BE2C (cell line): ENCODE results near the gene ZNF28.
A peak's percentile ranks its signal among the peaks of the same experiment; 100 is the strongest.
"Not testable (repeated sequence)": the region's sequence is repeated elsewhere in the genome, so short reads cannot be mapped to it uniquely, and the experiment has no call there.

Source experiments
- DNase-seq: peaks from one replicate; pipeline ENCODE4 v3.0.0-alpha.2; 2020
- H3K27me3 ChIP-seq: fragments of 250-450 bp; sonication (Bioruptor Pico); 2 replicates; pipeline ENCODE4 v1.5.1; 2020; ENCODE audit warnings: mild to moderate bottlenecking
- H3K36me3 ChIP-seq: fragments of 250-450 bp; sonication (Bioruptor Pico); 2 replicates; pipeline ENCODE4 v1.5.1; 2020; ENCODE audit warnings: mild to moderate bottlenecking
- H3K4me1 ChIP-seq: fragments of 250-450 bp; sonication (Bioruptor Pico); 2 replicates; pipeline ENCODE4 v1.5.1; 2020
- H3K4me3 ChIP-seq: 2 replicates; pipeline ENCODE4 v1.5.1; 2011; ENCODE audit warnings: low read depth, low read length
- H3K9me3 ChIP-seq: fragments of 250-450 bp; sonication (Bioruptor Pico); 2 replicates; pipeline ENCODE4 v1.5.1; 2020
- CTCF ChIP-seq: IDR thresholded peaks from 2 replicates; pipeline ENCODE4 v1.5.1; 2012; ENCODE audit warnings: mild to moderate bottlenecking, low read depth, low read length

The ZNF28 gene

GRCh38 chr19:52823676-52824075, 2.2 kb upstream of the ZNF28 start:
- Histone ChIP-seq H3K4me3 (no peak overlapping the region), H3K9me3 (peaks cover 2% of the 10 kb centered on the region; the same call in 1 of the 2 replicates), H3K27me3 (no peaks in the 10 kb centered on the region), H3K4me1 (no peaks in the 10 kb centered on the region), H3K36me3 (no peaks in the 10 kb centered on the region)
- no peak for DNase-seq
- TF ChIP-seq CTCF = no peak

- H3K9me3 ChIP-seq, H3K36me3 ChIP-seq, H3K27me3 ChIP-seq, DNase-seq, H3K4me1 ChIP-seq: not testable (repeated sequence)
- H3K4me3 ChIP-seq = peak overlapping the region; percentile 67
These were observed 795 bp downstream of the ZNF28 start for GRCh38 chr19:52820472-52821203.

DNA sequence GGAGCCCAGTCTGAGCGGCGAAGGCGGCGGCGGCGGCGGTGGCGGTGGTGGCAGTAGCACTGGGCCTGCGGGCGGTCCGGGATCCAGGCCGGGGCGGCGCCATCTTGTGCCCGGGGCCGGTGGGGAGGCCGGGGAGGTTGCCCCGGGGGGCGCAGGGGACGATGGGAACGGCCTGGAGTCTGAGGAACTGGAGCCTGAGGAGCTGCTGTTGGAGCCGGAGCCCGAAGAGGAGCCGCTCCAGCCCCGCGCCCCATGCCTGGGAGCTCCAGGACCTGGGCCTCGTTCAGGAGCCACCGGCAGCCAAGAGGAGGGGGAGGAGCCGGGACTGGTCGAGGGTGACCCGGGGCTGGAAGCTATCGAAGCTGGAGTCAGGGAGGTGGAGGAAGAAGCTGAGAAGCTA, 11.6 kb downstream of the ZNF28 start:
- no peak for DNase-seq
- no peak overlapping the region for H3K4me3 ChIP-seq
- TF ChIP-seq CTCF = no peak
- H3K27me3 ChIP-seq = no peaks in the 10 kb centered on the region
- no peaks in the 10 kb centered on the region for H3K36me3 ChIP-seq
- no peaks in the 10 kb centered on the region for H3K4me1 ChIP-seq
- no peaks in the 10 kb centered on the region for H3K9me3 ChIP-seq

DNA sequence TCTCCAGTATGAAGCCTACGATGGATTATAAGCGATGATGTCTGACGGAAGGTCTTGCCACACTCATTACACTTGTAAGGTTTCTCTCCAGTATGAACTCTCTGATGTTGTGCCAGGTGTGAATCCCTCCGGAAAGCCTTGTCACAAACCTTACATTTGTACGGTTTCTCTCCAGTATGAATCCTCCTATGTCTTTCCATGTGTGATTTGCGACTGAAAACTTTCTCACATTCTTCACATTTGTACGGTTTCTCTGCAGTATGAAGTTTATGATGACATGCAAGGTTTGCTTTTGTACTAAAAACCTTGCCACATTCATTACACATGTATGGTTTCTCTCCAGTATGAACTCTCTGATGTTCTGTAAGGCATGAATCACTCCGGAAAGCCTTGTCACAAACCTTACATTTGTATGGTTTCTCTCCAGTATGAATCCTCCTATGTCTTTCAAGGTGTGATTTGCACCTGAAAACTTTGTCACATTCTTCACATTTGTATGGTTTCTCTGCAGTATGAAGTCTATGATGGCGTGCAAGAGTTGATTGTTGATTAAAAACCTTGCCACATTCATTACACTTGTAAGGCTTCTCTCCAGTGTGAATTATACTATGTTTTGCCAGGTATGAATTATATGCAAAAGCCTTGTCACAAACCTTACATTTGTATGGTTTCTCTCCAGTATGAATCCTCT, 21.3 kb downstream of the ZNF28 start:
- H3K4me3 ChIP-seq, H3K36me3 ChIP-seq, H3K9me3 ChIP-seq, H3K27me3 ChIP-seq, DNase-seq, H3K4me1 ChIP-seq: not testable (repeated sequence)

GRCh38 chr19:52789440-52789839, 32.0 kb downstream of the ZNF28 start:
- no peak for DNase-seq
- Histone ChIP-seq H3K36me3 (no peaks in the 10 kb centered on the region), H3K9me3 (no peaks in the 10 kb centered on the region), H3K27me3 (no peaks in the 10 kb centered on the region), H3K4me3 (no peak overlapping the region), H3K4me1 (no peaks in the 10 kb centered on the region)
- no peak for TF ChIP-seq CTCF

GRCh38 chr19:52786464-52787354, 34.7 kb downstream of the ZNF28 start, which contains the start of gene ZNF600:
Gene ZNF600 (minus strand): TSS chr19:52786791. CDS start chr19:52778888, 7,903 bp downstream.
- H3K4me1 ChIP-seq, H3K9me3 ChIP-seq, H3K27me3 ChIP-seq, H3K36me3 ChIP-seq: not testable (repeated sequence)
- H3K4me3 ChIP-seq = peak within 1 kb of the TSS; percentile 23; the same call in 1 of the 2 replicates
- peak; percentile 29 for DNase-seq

- no peak for DNase-seq
These were observed 35.4 kb downstream of the ZNF28 start for GRCh38 chr19:52786078-52786463.

More at GRCh38 chr19:52786078-52786463, 35.4 kb downstream of the ZNF28 start:
- H3K9me3 ChIP-seq = no peaks in the 10 kb centered on the region
- no peak for TF ChIP-seq CTCF
- H3K27me3 ChIP-seq = no peaks in the 10 kb centered on the region
- no peaks in the 10 kb centered on the region for H3K4me1 ChIP-seq
- H3K36me3 ChIP-seq = no peaks in the 10 kb centered on the region
- H3K4me3 ChIP-seq = 0 out of 2 replicates have a peak overlapping the region, but pooled peaks have one; percentile 23
